Anterior cingulate cortex (tissue), 58 donors: ENCODE measurements around the gene CD300E.
"Not testable (repeated sequence)": the region's sequence is repeated elsewhere in the genome, so short reads cannot be mapped to it uniquely, and the experiment has no call there.

ENCODE experiments used
- DNase-seq, 58 donors: peaks; one replicate each; lab custom pipeline; 2025; lab: John Stamatoyannopoulos, UW

The CD300E gene

GRCh38 chr17:74636541-74637085 is 13.1 kb upstream of the CD300E start:
- DNase-seq, result not testable (repeated sequence)

- no peak for DNase-seq
These were observed 11.9 kb upstream of the CD300E start for GRCh38 chr17:74635418-74635817.

- no peak for DNase-seq
These were observed 9.8 kb upstream of the CD300E start for GRCh38 chr17:74633326-74633725.

GRCh38 chr17:74632617-74633016 is 9.1 kb upstream of the CD300E start:
- DNase-seq, result no peak

GRCh38 chr17:74631468-74632450 is 8.2 kb upstream of the CD300E start:
- DNase-seq, result peak in 3 of 58 donors; percentile 2 to 20 (median 18)

GRCh38 chr17:74630251-74630650 is 6.7 kb upstream of the CD300E start:
- DNase-seq, result not testable (repeated sequence)

- DNase-seq, result no peak
These were observed 2.1 kb upstream of the CD300E start for GRCh38 chr17:74625661-74626060.

GRCh38 chr17:74624131-74624530 is 593 bp upstream of the CD300E start:
- no peak for DNase-seq

- no peak for DNase-seq
These were observed 4.4 kb downstream of the CD300E start for GRCh38 chr17:74619077-74619673.

GRCh38 chr17:74618451-74618850 is 5.1 kb downstream of the CD300E start:
- DNase-seq, result no peak

GRCh38 chr17:74616696-74617095 is 6.8 kb downstream of the CD300E start:
- DNase-seq, result no peak

- no peak for DNase-seq
These were observed 11.5 kb downstream of the CD300E start for GRCh38 chr17:74612046-74612445.

GRCh38 chr17:74610108-74610507 is 13.4 kb downstream of the CD300E start:
- no peak for DNase-seq

GRCh38 chr17:74608511-74608910 is 15.0 kb downstream of the CD300E start:
- no peak for DNase-seq

GRCh38 chr17:74607221-74607620 is 16.3 kb downstream of the CD300E start:
- no peak for DNase-seq

GRCh38 chr17:74606050-74606449 is 17.5 kb downstream of the CD300E start:
- no peak for DNase-seq

GRCh38 chr17:74605361-74605760 is 18.2 kb downstream of the CD300E start:
- peak in 20 of 58 donors; percentile 2 to 68 (median 25) for DNase-seq

GRCh38 chr17:74604761-74605160 is 18.8 kb downstream of the CD300E start:
- DNase-seq, result no peak

- no peak for DNase-seq
These were observed 19.3 kb downstream of the CD300E start for GRCh38 chr17:74604200-74604599.

- no peak for DNase-seq
These were observed 19.8 kb downstream of the CD300E start for GRCh38 chr17:74603746-74604145.

- DNase-seq, result no peak
These were observed 20.4 kb downstream of the CD300E start for GRCh38 chr17:74603037-74603635.
